HL-60/S4 treated with retinoic acid at 250 ng/mL for 4 days and 3 days (cell line): ENCODE results near the gene MAGEL2.
"Not testable (repeated sequence)": the region's sequence is repeated elsewhere in the genome, so short reads cannot be mapped to it uniquely, and the experiment has no call there.

Experiments
- in situ Hi-C: fragments of 300-500 bp; cut with MboI; formaldehyde crosslinking; loops from 2 replicates; pipeline ENCODE4 v1.7.0; 2022; ENCODE audit warnings: low sequenced_read_pairs

Gene MAGEL2

GRCh38 chr15:23628612-23629233 is 18.9 kb downstream of the MAGEL2 start:
- in situ Hi-C loops: loop anchor here (25.0 kb wide), 1 partner anchor 234 kb away; no protein-coding TSS in a partner anchor

- in situ Hi-C loops: no loop called here
These were observed 31.1 kb downstream of the MAGEL2 start for GRCh38 chr15:23616536-23616935.

- in situ Hi-C loops: no loop called here
These were observed 41.4 kb downstream of the MAGEL2 start for GRCh38 chr15:23606226-23606625.

- in situ Hi-C loops: no loop called here
These were observed 45.5 kb downstream of the MAGEL2 start for GRCh38 chr15:23602124-23602523.

- in situ Hi-C loops: no loop called here
These were observed 48.6 kb downstream of the MAGEL2 start for GRCh38 chr15:23599053-23599452.

GRCh38 chr15:23597278-23597677 is 50.4 kb downstream of the MAGEL2 start:
- in situ Hi-C loops: not testable (repeated sequence)

- in situ Hi-C loops: no loop called here
These were observed 50.9 kb downstream of the MAGEL2 start for GRCh38 chr15:23596736-23597135.

- in situ Hi-C loops: no loop called here
These were observed 52.3 kb downstream of the MAGEL2 start for GRCh38 chr15:23595368-23595767.

- in situ Hi-C loops: no loop called here
These were observed 53.4 kb downstream of the MAGEL2 start for GRCh38 chr15:23594252-23594770.
